GM19397 (cell line): ENCODE results near the gene TMPRSS11A.

Source experiments
- ATAC-seq: cut with Tn5 transposase; IDR thresholded peaks from one replicate; pipeline ENCODE4 v1.9.1; 2021; ENCODE audit warnings: mild to moderate bottlenecking, moderate library complexity; ENCODE audit not compliant: unreplicated experiment

The TMPRSS11A gene

GRCh38 chr4:67874986-67875385 is 88.3 kb downstream of the TMPRSS11A start:
- no peak for ATAC-seq

GRCh38 chr4:67873116-67873515 is 90.2 kb downstream of the TMPRSS11A start:
- ATAC-seq = no peak

- peak; percentile 56 for ATAC-seq
Observed at GRCh38 chr4:67871867-67872266, 91.4 kb downstream of the TMPRSS11A start.

- no peak for ATAC-seq
Observed at GRCh38 chr4:67869580-67870190, 93.6 kb downstream of the TMPRSS11A start.

- no peak for ATAC-seq
Observed at GRCh38 chr4:67861513-67861912, 101.8 kb downstream of the TMPRSS11A start.
